ENCODE measurements around the gene NOX5.

NOX5 gene

GRCh38 chr15:69085325-69086081, 71.0 kb downstream of the NOX5 start:
- Mint-ChIP-seq H3K36me3 (ENCODE audit: insufficient read depth) (no peaks in the 10 kb centered on the region), H3K27me3 (peaks cover 35% of the 10 kb centered on the region), H3K9me3 (no peaks in the 10 kb centered on the region), H3K4me1 (peaks cover 6% of the 10 kb centered on the region), H3K4me3 (no peak overlapping the region), H3K27ac (ENCODE audit: low read depth) (no peak overlapping the region)
- no peak for ATAC-seq (replicated peaks; ENCODE audit: extremely low read depth, poor library complexity, severe bottlenecking)
- no peak for DNase-seq (ENCODE audit: low spot score in 2 of 2)

GRCh38 chr15:69086427-69087204, 72.1 kb downstream of the NOX5 start:
- H3K9me3 Mint-ChIP-seq: no peaks in the 10 kb centered on the region
- peaks cover 6% of the 10 kb centered on the region for H3K4me1 Mint-ChIP-seq
- H3K4me3 Mint-ChIP-seq: no peak overlapping the region
- H3K27me3 Mint-ChIP-seq: peaks cover 35% of the 10 kb centered on the region
- no peak overlapping the region for H3K27ac Mint-ChIP-seq (ENCODE audit: low read depth)
- H3K36me3 Mint-ChIP-seq (ENCODE audit: insufficient read depth): no peaks in the 10 kb centered on the region
- ATAC-seq (replicated peaks; ENCODE audit: extremely low read depth, poor library complexity, severe bottlenecking) (no peak), DNase-seq (ENCODE audit: low spot score in 2 of 2) (no peak)

GRCh38 chr15:69087366-69087976, 73.0 kb downstream of the NOX5 start:
- Mint-ChIP-seq H3K9me3 (no peaks in the 10 kb centered on the region), H3K4me1 (peaks cover 6% of the 10 kb centered on the region), H3K27ac (ENCODE audit: low read depth) (no peak overlapping the region), H3K27me3 (peaks cover 35% of the 10 kb centered on the region), H3K4me3 (no peak overlapping the region), H3K36me3 (ENCODE audit: insufficient read depth) (no peaks in the 10 kb centered on the region)
- ATAC-seq (replicated peaks; ENCODE audit: extremely low read depth, poor library complexity, severe bottlenecking) (no peak), DNase-seq (ENCODE audit: low spot score in 2 of 2) (no peak)

GRCh38 chr15:69088300-69088965, 73.9 kb downstream of the NOX5 start:
- Mint-ChIP-seq H3K27me3 (peaks cover 35% of the 10 kb centered on the region), H3K36me3 (ENCODE audit: insufficient read depth) (no peaks in the 10 kb centered on the region), H3K9me3 (no peaks in the 10 kb centered on the region), H3K4me1 (peaks cover 6% of the 10 kb centered on the region), H3K4me3 (no peak overlapping the region), H3K27ac (ENCODE audit: low read depth) (no peak overlapping the region)
- ATAC-seq (replicated peaks; ENCODE audit: extremely low read depth, poor library complexity, severe bottlenecking) (no peak), DNase-seq (ENCODE audit: low spot score in 2 of 2) (no peak)

- ATAC-seq (replicated peaks; ENCODE audit: extremely low read depth, poor library complexity, severe bottlenecking): no peak
- Mint-ChIP-seq H3K36me3 (ENCODE audit: insufficient read depth) (no peaks in the 10 kb centered on the region), H3K4me3 (no peak overlapping the region), H3K4me1 (peaks cover 6% of the 10 kb centered on the region), H3K27ac (ENCODE audit: low read depth) (no peak overlapping the region), H3K9me3 (no peaks in the 10 kb centered on the region), H3K27me3 (peaks cover 35% of the 10 kb centered on the region)
- no peak for DNase-seq (ENCODE audit: low spot score in 2 of 2)
Observed at GRCh38 chr15:69089258-69089657, 74.8 kb downstream of the NOX5 start.

- ATAC-seq (replicated peaks; ENCODE audit: extremely low read depth, poor library complexity, severe bottlenecking): no peak
- Mint-ChIP-seq H3K9me3 (no peaks in the 10 kb centered on the region), H3K36me3 (ENCODE audit: insufficient read depth) (no peaks in the 10 kb centered on the region), H3K4me1 (no peaks in the 10 kb centered on the region), H3K27ac (ENCODE audit: low read depth) (no peak overlapping the region), H3K4me3 (no peak overlapping the region), H3K27me3 (peaks cover 35% of the 10 kb centered on the region)
- no peak for DNase-seq (ENCODE audit: low spot score in 2 of 2)
Observed at GRCh38 chr15:69090197-69090948, 75.9 kb downstream of the NOX5 start.

GRCh38 chr15:69091654-69092053, 77.2 kb downstream of the NOX5 start:
- ATAC-seq (replicated peaks; ENCODE audit: extremely low read depth, poor library complexity, severe bottlenecking) (no peak), DNase-seq (ENCODE audit: low spot score in 2 of 2) (no peak)
- Mint-ChIP-seq H3K4me3 (no peak overlapping the region), H3K36me3 (ENCODE audit: insufficient read depth) (no peaks in the 10 kb centered on the region), H3K27me3 (peaks cover 35% of the 10 kb centered on the region), H3K4me1 (no peaks in the 10 kb centered on the region), H3K27ac (ENCODE audit: low read depth) (no peak overlapping the region), H3K9me3 (no peaks in the 10 kb centered on the region)

- Mint-ChIP-seq H3K36me3 (ENCODE audit: insufficient read depth) (no peaks in the 10 kb centered on the region), H3K27me3 (peaks cover 33% of the 10 kb centered on the region), H3K4me3 (no peak overlapping the region), H3K4me1 (no peaks in the 10 kb centered on the region), H3K9me3 (no peaks in the 10 kb centered on the region), H3K27ac (ENCODE audit: low read depth) (no peak overlapping the region)
- ATAC-seq (replicated peaks; ENCODE audit: extremely low read depth, poor library complexity, severe bottlenecking) (no peak), DNase-seq (ENCODE audit: low spot score in 2 of 2) (no peak)
Observed at GRCh38 chr15:69092159-69092558, 77.7 kb downstream of the NOX5 start.

GRCh38 chr15:69093127-69093526, 78.6 kb downstream of the NOX5 start:
- Mint-ChIP-seq H3K9me3 (no peaks in the 10 kb centered on the region), H3K36me3 (ENCODE audit: insufficient read depth) (no peaks in the 10 kb centered on the region), H3K27me3 (peaks cover 23% of the 10 kb centered on the region), H3K4me3 (no peak overlapping the region), H3K27ac (ENCODE audit: low read depth) (no peak overlapping the region), H3K4me1 (no peaks in the 10 kb centered on the region)
- ATAC-seq (replicated peaks; ENCODE audit: extremely low read depth, poor library complexity, severe bottlenecking): no peak
- DNase-seq (ENCODE audit: low spot score in 2 of 2): no peak

GRCh38 chr15:69093614-69094013, 79.1 kb downstream of the NOX5 start:
- H3K27ac Mint-ChIP-seq (ENCODE audit: low read depth): no peak overlapping the region
- no peak overlapping the region for H3K4me3 Mint-ChIP-seq
- peaks cover 18% of the 10 kb centered on the region for H3K27me3 Mint-ChIP-seq
- H3K9me3 Mint-ChIP-seq: no peaks in the 10 kb centered on the region
- no peaks in the 10 kb centered on the region for H3K4me1 Mint-ChIP-seq
- no peaks in the 10 kb centered on the region for H3K36me3 Mint-ChIP-seq (ENCODE audit: insufficient read depth)
- no peak for DNase-seq (ENCODE audit: low spot score in 2 of 2)
- ATAC-seq (replicated peaks; ENCODE audit: extremely low read depth, poor library complexity, severe bottlenecking): no peak

- Mint-ChIP-seq H3K36me3 (ENCODE audit: insufficient read depth) (no peaks in the 10 kb centered on the region), H3K27ac (ENCODE audit: low read depth) (no peak overlapping the region), H3K27me3 (peaks cover 11% of the 10 kb centered on the region), H3K9me3 (no peaks in the 10 kb centered on the region), H3K4me3 (no peak overlapping the region), H3K4me1 (no peaks in the 10 kb centered on the region)
- ATAC-seq (replicated peaks; ENCODE audit: extremely low read depth, poor library complexity, severe bottlenecking) (no peak), DNase-seq (ENCODE audit: low spot score in 2 of 2) (no peak)
Observed at GRCh38 chr15:69094124-69094921, 79.8 kb downstream of the NOX5 start.

Data from central memory CD8-positive, alpha-beta T cell (primary cell).